Keratinocyte (primary cell): ENCODE measurements around the gene SPATA20. TPM values are rescaled to one million over a fixed set of nuclear protein-coding genes. Genes with fewer than 3 reads are reported as not detected.

Source experiments
- DNase-seq: peaks from one replicate; pipeline ENCODE4 v3.0.0-alpha.2; 2011; ENCODE audit warnings: low read depth, missing footprints, low spot score
- FAIRE-seq: peaks from 2 replicates; lab custom pipeline; 2011; peaks lifted over from hg19 to GRCh38; lab: Jason Lieb, UNC
- H2AFZ ChIP-seq: 2 replicates; pipeline ENCODE4 v1.6.0; 2012; ENCODE audit warnings: low read length, control low read depth, inconsistent platforms; ENCODE audit not compliant: control insufficient read depth
- H3K27ac ChIP-seq: 2 replicates; pipeline ENCODE4 v1.5.1; 2011; ENCODE audit warnings: low read length; ENCODE audit not compliant: control insufficient read depth, insufficient read depth
- H3K27me3 ChIP-seq: 3 replicates; pipeline ENCODE4 v1.6.0; 2011; ENCODE audit warnings: low read length; ENCODE audit not compliant: control insufficient read depth, insufficient read depth; ENCODE audit errors: extremely low read depth
- H3K36me3 ChIP-seq, 2 experiments: 2 replicates in 1 of 2; 3 replicates in 1 of 2; pipeline ENCODE4 v1.5.1; 2011; ENCODE audit warnings: low read length in 2 of 2, mild to moderate bottlenecking in 1 of 2; ENCODE audit not compliant: control insufficient read depth in 2 of 2, insufficient read depth in 2 of 2; ENCODE audit errors: extremely low read depth in 1 of 2
- H3K4me1 ChIP-seq: 3 replicates; pipeline ENCODE4 v1.5.1; 2011; ENCODE audit warnings: low read length; ENCODE audit not compliant: control insufficient read depth, insufficient read depth; ENCODE audit errors: extremely low read depth
- H3K4me2 ChIP-seq: 3 replicates; pipeline ENCODE4 v1.6.0; 2011; ENCODE audit warnings: low read depth, low read length; ENCODE audit not compliant: control insufficient read depth, insufficient read depth; ENCODE audit errors: extremely low read depth
- H3K4me3 ChIP-seq, 3 experiments: fragments of 200-600 bp in 1 of 3; sonication (generic) in 1 of 3; 2 replicates in 2 of 3; 3 replicates in 1 of 3; pipeline ENCODE4 v1.5.1; 2011 to 2016; ENCODE audit warnings: low read length in 3 of 3, mild to moderate bottlenecking in 3 of 3, control low read depth in 2 of 3, inconsistent platforms in 1 of 3, low read depth in 1 of 3, mixed read lengths in 1 of 3, mixed run types in 1 of 3, moderate library complexity in 1 of 3; ENCODE audit not compliant: control insufficient read depth in 2 of 3, insufficient read depth in 2 of 3; ENCODE audit errors: extremely low read depth in 1 of 3
- H3K79me2 ChIP-seq: 2 replicates; pipeline ENCODE4 v1.6.0; 2012; ENCODE audit warnings: low read length; ENCODE audit not compliant: control insufficient read depth, insufficient read depth
- H3K9ac ChIP-seq: 3 replicates; pipeline ENCODE4 v1.6.0; 2011; ENCODE audit warnings: low read length; ENCODE audit not compliant: control insufficient read depth, insufficient read depth; ENCODE audit errors: extremely low read depth
- H3K9me1 ChIP-seq: 3 replicates; pipeline ENCODE4 v1.6.0; 2011; ENCODE audit warnings: low read length; ENCODE audit not compliant: control insufficient read depth, insufficient read depth; ENCODE audit errors: extremely low read depth
- H3K9me3 ChIP-seq: 2 replicates; pipeline ENCODE4 v1.5.1; 2012; ENCODE audit warnings: low read depth, low read length; ENCODE audit not compliant: control insufficient read depth
- H4K20me1 ChIP-seq: 3 replicates; pipeline ENCODE4 v1.6.0; 2011; ENCODE audit warnings: low read length; ENCODE audit not compliant: control insufficient read depth, insufficient read depth; ENCODE audit errors: extremely low read depth
- EZH2 ChIP-seq: IDR thresholded peaks from one replicate; pipeline ENCODE4 v1.6.1; 2012; ENCODE audit warnings: inconsistent platforms, mild to moderate bottlenecking, low read length, moderate library complexity
- dilution Hi-C: fragments of 300-500 bp; cut with MboI; formaldehyde crosslinking; loops from one replicate; pipeline ENCODE4 v1.7.0; 2020; ENCODE audit warnings: low sequenced_read_pairs; ENCODE audit not compliant: extremely low pct_ligation_motif_present
- polyA plus RNA-seq, 5 experiments: library from polyadenylated mRNA; depleted of rRNA in 3 of 5; stranded (reverse) in 3 of 5; stranded (forward) in 1 of 5; unstranded in 1 of 5; fragments of >200 nt; gene quantifications; 1 replicate in 1 of 5; 2 replicates in 3 of 5; 3 replicates in 1 of 5; pipeline versions ENCODE4 v1.2.1 to v1.2.3, GENCODE V29; 2011 to 2012; ENCODE audit warnings: missing spikeins in 2 of 5, low read depth in 1 of 5, low replicate concordance in 1 of 5
- TF ChIP-seq, protein P1 (sequence below), 3 experiments: IDR thresholded peaks in 1 of 3; conservative IDR thresholded peaks in 1 of 3; optimal IDR thresholded peaks in 1 of 3; 2 replicates in 2 of 3; 3 replicates in 1 of 3; pipeline versions ENCODE3 to v1.5.1; 2011; ENCODE audit warnings: low read length in 3 of 3, mild to moderate bottlenecking in 3 of 3, moderate library complexity in 2 of 3, control low read depth in 1 of 3, inconsistent platforms in 1 of 3; ENCODE audit not compliant: insufficient read depth in 2 of 3; ENCODE audit errors: extremely low read depth in 1 of 3

SPATA20 gene
- polyA plus RNA-seq, 1 donor (not counting 4 experiments of a cell fraction or from before 2014, with no cell fraction given), result 17.2 TPM

DNA sequence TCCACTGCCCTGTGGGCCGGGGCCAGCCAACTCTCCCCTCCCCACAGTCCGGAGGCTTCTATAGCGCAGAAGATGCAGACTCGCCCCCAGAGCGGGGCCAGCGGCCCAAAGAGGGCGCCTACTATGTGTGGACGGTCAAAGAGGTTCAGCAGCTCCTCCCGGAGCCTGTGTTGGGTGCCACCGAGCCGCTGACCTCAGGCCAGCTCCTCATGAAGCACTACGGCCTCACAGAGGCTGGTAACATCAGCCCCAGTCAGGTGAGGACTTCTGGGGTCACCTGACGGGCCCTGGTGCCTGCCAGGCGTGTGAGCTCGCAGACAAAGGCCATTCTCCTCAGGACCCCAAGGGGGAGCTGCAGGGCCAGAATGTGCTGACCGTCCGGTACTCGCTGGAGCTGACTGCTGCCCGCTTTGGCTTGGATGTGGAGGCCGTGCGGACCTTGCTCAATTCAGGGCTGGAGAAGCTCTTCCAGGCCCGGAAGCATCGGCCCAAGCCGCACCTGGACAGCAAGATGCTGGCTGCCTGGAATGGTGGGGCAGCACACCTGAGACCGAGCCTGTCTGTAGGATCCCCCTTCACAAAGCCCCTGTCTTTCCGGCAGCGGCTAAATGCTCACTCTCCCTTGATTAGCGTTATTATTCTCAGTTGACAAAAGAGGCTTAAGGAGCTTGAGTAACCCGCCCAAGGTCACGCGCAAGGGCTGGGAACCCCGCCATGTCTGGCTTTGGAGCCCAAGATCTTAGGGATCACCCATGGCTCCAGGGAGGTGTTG, 3.9 kb downstream of the SPATA20 start:
- Histone ChIP-seq H3K36me3 (peaks cover 5 to 17% of the 10 kb centered on the region in 2 experiments), H3K4me3 (no peak overlapping the region), H3K4me2 (no peak overlapping the region), H3K4me1 (peaks cover 7% of the 10 kb centered on the region), H3K79me2 (no peaks in the 10 kb centered on the region), H2AFZ (no peak overlapping the region), H3K27me3 (no peaks in the 10 kb centered on the region), H3K9me1 (no peaks in the 10 kb centered on the region), H3K9me3 (no peaks in the 10 kb centered on the region), H4K20me1 (no peaks in the 10 kb centered on the region), H3K27ac (no peak overlapping the region), H3K9ac (no peak overlapping the region)
- FAIRE-seq (no peak), DNase-seq (no peak)
- dilution Hi-C loops, result no loop called here
- TF ChIP-seq, protein P1, sequence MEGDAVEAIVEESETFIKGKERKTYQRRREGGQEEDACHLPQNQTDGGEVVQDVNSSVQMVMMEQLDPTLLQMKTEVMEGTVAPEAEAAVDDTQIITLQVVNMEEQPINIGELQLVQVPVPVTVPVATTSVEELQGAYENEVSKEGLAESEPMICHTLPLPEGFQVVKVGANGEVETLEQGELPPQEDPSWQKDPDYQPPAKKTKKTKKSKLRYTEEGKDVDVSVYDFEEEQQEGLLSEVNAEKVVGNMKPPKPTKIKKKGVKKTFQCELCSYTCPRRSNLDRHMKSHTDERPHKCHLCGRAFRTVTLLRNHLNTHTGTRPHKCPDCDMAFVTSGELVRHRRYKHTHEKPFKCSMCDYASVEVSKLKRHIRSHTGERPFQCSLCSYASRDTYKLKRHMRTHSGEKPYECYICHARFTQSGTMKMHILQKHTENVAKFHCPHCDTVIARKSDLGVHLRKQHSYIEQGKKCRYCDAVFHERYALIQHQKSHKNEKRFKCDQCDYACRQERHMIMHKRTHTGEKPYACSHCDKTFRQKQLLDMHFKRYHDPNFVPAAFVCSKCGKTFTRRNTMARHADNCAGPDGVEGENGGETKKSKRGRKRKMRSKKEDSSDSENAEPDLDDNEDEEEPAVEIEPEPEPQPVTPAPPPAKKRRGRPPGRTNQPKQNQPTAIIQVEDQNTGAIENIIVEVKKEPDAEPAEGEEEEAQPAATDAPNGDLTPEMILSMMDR (optimal IDR thresholded peaks at IDR 0.05 in 1 of 3, IDR thresholded peaks at IDR 0.05 in 1 of 3, conservative IDR thresholded peaks at IDR 0.05 in 1 of 3; ENCODE audit: extremely low read depth in 1 of 3, insufficient read depth in 2 of 3, low read length in 3 of 3), result peak; percentile 37 to 68 (median 51)
- no peak for TF ChIP-seq EZH2

DNA sequence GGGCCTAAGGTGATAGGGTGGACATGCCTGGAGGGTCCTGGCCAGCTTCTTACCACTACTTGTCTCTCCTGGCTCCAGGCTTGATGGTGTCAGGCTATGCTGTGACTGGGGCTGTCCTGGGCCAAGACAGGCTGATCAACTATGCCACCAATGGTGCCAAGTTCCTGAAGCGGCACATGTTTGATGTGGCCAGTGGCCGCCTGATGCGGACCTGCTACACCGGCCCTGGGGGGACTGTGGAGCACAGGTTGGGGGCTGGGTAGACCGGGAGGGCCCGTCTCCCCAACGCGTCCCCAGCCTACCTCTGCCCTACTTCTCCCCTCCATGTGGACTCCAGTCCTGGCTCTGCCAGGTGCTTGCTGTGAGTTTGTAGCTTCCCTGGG, 4.5 kb downstream of the SPATA20 start:
- Histone ChIP-seq H3K36me3 (peaks cover 5 to 18% of the 10 kb centered on the region in 2 experiments), H3K9me1 (no peaks in the 10 kb centered on the region), H2AFZ (no peak overlapping the region), H3K9me3 (no peaks in the 10 kb centered on the region), H3K4me1 (peaks cover 7% of the 10 kb centered on the region), H3K4me3 (no peak overlapping the region), H3K4me2 (no peak overlapping the region), H3K9ac (no peak overlapping the region), H4K20me1 (no peaks in the 10 kb centered on the region), H3K27me3 (no peaks in the 10 kb centered on the region), H3K79me2 (no peaks in the 10 kb centered on the region), H3K27ac (no peak overlapping the region)
- no peak for FAIRE-seq
- DNase-seq, result no peak
- TF ChIP-seq, protein P1 (optimal IDR thresholded peaks at IDR 0.05 in 1 of 3, IDR thresholded peaks at IDR 0.05 in 1 of 3, conservative IDR thresholded peaks at IDR 0.05 in 1 of 3; ENCODE audit: extremely low read depth in 1 of 3, insufficient read depth in 2 of 3, low read length in 3 of 3), result no peak
- TF ChIP-seq EZH2, result no peak
- dilution Hi-C loops, result no loop called here
